DND-41 (cell line): ENCODE results near the gene KIF22.

Experiments
- ATAC-seq: fragments of 200-7000 bp; cut with Tn5 transposase; 3 replicates; pipeline ENCODE4 v1.9.1; 2021; ENCODE audit warnings: low read depth; ENCODE audit not compliant: insufficient read depth
- DNase-seq: peaks from one replicate; pipeline ENCODE4 v3.0.0-alpha.2; 2020
- H2AFZ ChIP-seq: 2 replicates; pipeline ENCODE4 v1.6.0; 2012; ENCODE audit warnings: low read depth, low read length
- H3K27ac ChIP-seq: 2 replicates; pipeline ENCODE4 v1.5.1; 2012; ENCODE audit warnings: low read length, inconsistent platforms
- H3K27me3 ChIP-seq: fragments of 200-600 bp; sonication (generic); 2 replicates; pipeline ENCODE4 v1.6.0; 2012; ENCODE audit warnings: low read length, mild to moderate bottlenecking, inconsistent platforms; ENCODE audit not compliant: insufficient read depth, poor library complexity
- H3K36me3 ChIP-seq: 2 replicates; pipeline ENCODE4 v1.5.1; 2012; ENCODE audit warnings: low read length, inconsistent platforms; ENCODE audit not compliant: insufficient read depth
- H3K4me1 ChIP-seq: 2 replicates; pipeline ENCODE4 v1.5.1; 2012; ENCODE audit warnings: mild to moderate bottlenecking, low read length; ENCODE audit not compliant: insufficient read depth
- H3K4me2 ChIP-seq: 2 replicates; pipeline ENCODE4 v1.6.0; 2012; ENCODE audit warnings: mild to moderate bottlenecking, moderate library complexity, low read length, inconsistent platforms; ENCODE audit not compliant: insufficient read depth
- H3K4me3 ChIP-seq, 2 experiments: fragments of 200-600 bp in 1 of 2; shearing (Covaris generic) in 1 of 2; 2 replicates each; pipeline ENCODE4 v1.5.1; 2012 to 2016; ENCODE audit warnings: inconsistent platforms in 2 of 2, low read length in 2 of 2, mild to moderate bottlenecking in 2 of 2, low read depth in 1 of 2, moderate library complexity in 1 of 2
- H3K79me2 ChIP-seq: 2 replicates; pipeline ENCODE4 v1.6.0; 2012; ENCODE audit warnings: low read length, inconsistent platforms; ENCODE audit not compliant: insufficient read depth
- H3K9ac ChIP-seq: 2 replicates; pipeline ENCODE4 v1.6.0; 2012; ENCODE audit warnings: low read depth, mild to moderate bottlenecking, inconsistent platforms, low read length, moderate library complexity
- H3K9me3 ChIP-seq: 2 replicates; pipeline ENCODE4 v1.5.1; 2012; ENCODE audit warnings: low read length, moderate library complexity, mild to moderate bottlenecking, inconsistent platforms; ENCODE audit not compliant: insufficient read depth, severe bottlenecking
- H4K20me1 ChIP-seq: 2 replicates; pipeline ENCODE4 v1.6.0; 2012; ENCODE audit warnings: low read length; ENCODE audit not compliant: insufficient read depth
- EZH2 ChIP-seq: IDR thresholded peaks from 3 replicates; pipeline ENCODE4 v1.6.1; 2012; ENCODE audit warnings: borderline replicate concordance, low read depth, mild to moderate bottlenecking, moderate library complexity, low read length, inconsistent platforms; ENCODE audit not compliant: severe bottlenecking
- TF ChIP-seq, protein P1 (sequence below): IDR thresholded peaks from 2 replicates; pipeline ENCODE4 v1.5.1; 2012; ENCODE audit warnings: borderline replicate concordance, low read length, moderate library complexity, mild to moderate bottlenecking; ENCODE audit not compliant: poor library complexity, severe bottlenecking; ENCODE audit errors: extremely low read depth

The KIF22 gene

DNA sequence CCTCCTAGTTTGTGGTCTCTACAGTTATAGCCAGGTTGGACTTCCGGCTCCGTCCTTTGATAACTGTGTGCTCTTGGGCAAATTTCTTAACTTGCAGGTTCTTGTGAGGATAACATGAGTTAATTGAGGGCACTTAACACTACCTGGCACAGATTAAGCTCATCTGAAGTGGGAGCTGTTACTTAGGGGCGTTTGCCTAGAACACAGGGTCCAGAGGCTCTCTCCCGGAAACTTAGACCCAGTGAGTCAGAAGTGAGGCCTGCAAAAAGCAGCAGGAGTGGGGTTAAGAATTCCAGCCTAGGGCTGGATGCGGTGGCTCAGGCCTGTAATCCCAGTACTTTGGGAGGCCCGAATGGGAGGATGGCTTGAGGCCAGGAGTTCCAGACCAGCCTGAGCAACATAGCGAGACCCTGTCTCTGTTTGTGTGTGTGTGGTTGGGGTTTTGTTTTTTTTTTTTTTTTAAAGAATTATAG, 31.1 kb downstream of the KIF22 start:
- no peaks in the 10 kb centered on the region for H3K9me3 ChIP-seq
- H3K27ac ChIP-seq: no peak overlapping the region
- no peak overlapping the region for H3K4me2 ChIP-seq
- DNase-seq (no peak), ATAC-seq (no peak)
- no peak overlapping the region for H3K9ac ChIP-seq
- H3K4me3 ChIP-seq: no peak overlapping the region
- peaks cover 32% of the 10 kb centered on the region for H3K36me3 ChIP-seq
- H4K20me1 ChIP-seq: peaks cover 31% of the 10 kb centered on the region
- peaks cover 49% of the 10 kb centered on the region for H3K4me1 ChIP-seq
- peaks cover 29% of the 10 kb centered on the region for H3K79me2 ChIP-seq
- H3K27me3 ChIP-seq: no peaks in the 10 kb centered on the region
- no peak for TF ChIP-seq EZH2
- TF ChIP-seq, protein P1, sequence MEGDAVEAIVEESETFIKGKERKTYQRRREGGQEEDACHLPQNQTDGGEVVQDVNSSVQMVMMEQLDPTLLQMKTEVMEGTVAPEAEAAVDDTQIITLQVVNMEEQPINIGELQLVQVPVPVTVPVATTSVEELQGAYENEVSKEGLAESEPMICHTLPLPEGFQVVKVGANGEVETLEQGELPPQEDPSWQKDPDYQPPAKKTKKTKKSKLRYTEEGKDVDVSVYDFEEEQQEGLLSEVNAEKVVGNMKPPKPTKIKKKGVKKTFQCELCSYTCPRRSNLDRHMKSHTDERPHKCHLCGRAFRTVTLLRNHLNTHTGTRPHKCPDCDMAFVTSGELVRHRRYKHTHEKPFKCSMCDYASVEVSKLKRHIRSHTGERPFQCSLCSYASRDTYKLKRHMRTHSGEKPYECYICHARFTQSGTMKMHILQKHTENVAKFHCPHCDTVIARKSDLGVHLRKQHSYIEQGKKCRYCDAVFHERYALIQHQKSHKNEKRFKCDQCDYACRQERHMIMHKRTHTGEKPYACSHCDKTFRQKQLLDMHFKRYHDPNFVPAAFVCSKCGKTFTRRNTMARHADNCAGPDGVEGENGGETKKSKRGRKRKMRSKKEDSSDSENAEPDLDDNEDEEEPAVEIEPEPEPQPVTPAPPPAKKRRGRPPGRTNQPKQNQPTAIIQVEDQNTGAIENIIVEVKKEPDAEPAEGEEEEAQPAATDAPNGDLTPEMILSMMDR: no peak
- no peak overlapping the region for H2AFZ ChIP-seq

DNA sequence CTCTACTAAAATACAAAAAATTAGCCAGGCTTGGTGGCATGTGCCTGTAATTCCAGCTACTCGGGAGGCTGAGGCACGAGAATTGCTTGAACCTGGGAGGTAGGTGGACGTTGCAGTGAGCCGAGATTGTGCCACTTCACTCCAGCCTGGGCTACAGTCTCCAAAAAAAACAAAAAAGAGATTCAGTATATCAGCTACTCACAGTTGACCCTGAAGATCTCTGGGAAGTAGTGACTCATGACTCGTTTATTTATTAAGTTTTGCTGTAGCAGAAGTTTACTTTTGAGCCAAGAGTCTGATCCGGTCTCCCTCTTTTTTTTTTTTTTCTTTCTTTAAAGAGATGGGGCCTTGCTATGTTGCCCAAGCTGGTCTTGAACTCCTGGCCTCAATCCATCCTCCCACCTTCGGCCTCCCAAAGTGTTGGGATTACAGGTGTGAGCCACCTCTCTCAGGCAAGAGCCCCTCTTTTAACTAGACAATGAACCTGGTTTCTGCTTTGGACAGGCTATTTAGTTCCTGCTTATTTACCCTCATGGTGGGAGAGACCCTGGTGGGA, 34.1 kb downstream of the KIF22 start:
- TF ChIP-seq EZH2: no peak
- TF ChIP-seq, protein P1: no peak
- no peak overlapping the region for H3K9ac ChIP-seq

DNA sequence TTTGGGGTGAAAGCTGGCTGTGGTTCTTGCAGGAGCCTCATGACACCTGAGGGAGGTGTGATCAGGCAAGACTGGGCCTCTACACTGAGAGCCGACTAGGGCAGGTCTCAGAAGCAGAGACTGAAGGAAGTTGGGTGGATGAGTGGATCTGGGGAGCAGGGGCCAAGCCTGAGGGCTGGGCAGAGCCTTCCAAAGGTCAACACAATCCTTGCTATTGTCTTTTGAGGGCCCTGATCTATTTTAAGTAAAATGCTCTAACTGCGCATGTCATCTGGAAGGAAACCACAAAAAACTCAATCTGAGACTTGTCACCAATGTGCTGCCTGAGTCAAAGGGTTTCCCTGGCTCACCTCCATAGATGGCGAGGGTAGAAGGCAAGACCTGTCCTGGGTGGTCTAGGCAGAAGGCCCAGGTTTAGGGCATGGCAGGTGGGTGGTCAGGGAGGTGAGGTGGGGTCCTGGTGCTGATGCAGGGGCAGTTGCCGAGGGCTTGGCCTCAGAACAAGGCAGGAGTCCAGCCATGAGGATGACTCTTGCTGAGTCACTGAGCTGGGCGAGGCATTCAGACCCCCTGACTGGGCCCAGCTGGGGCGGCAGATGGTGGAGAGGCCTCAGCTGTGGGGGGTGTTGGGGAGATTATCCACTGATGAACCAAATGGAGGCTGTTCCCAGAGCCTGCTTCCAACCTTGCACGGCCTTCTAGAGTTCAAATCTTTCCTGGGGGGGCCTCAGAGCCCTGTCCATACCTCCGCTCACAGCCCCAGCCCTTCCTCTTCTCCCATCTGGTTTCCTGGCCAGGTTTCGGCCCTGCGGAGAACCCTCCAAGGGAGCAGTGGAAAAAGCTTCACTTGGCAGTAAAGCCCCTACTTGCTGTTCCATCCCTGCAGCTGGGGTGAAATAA, 34.8 kb downstream of the KIF22 start:
- peaks cover 6% of the 10 kb centered on the region; the same call in 1 of the 2 replicates for H3K36me3 ChIP-seq
- H3K27ac ChIP-seq: no peak overlapping the region
- H4K20me1 ChIP-seq: peaks cover 12% of the 10 kb centered on the region
- DNase-seq (no peak), ATAC-seq (no peak)
- no peaks in the 10 kb centered on the region for H3K27me3 ChIP-seq
- TF ChIP-seq, protein P1: no peak
- no peak for TF ChIP-seq EZH2
- H3K4me1 ChIP-seq: peaks cover 27% of the 10 kb centered on the region
- no peak overlapping the region for H3K4me2 ChIP-seq
- H3K79me2 ChIP-seq: no peaks in the 10 kb centered on the region
- H3K4me3 ChIP-seq: no peak overlapping the region
- H3K9ac ChIP-seq: no peak overlapping the region
- no peaks in the 10 kb centered on the region for H3K9me3 ChIP-seq
- no peak overlapping the region for H2AFZ ChIP-seq

More for the DNA sequence above, 34.1 kb downstream of the KIF22 start:
- peaks cover 34% of the 10 kb centered on the region for H3K4me1 ChIP-seq
- ATAC-seq (no peak), DNase-seq (no peak)
- no peaks in the 10 kb centered on the region for H3K9me3 ChIP-seq
- no peak overlapping the region for H3K4me3 ChIP-seq
- H3K27ac ChIP-seq: no peak overlapping the region
- H3K4me2 ChIP-seq: no peak overlapping the region
- no peak overlapping the region for H2AFZ ChIP-seq
- H3K27me3 ChIP-seq: no peaks in the 10 kb centered on the region
- peaks cover 14% of the 10 kb centered on the region for H3K36me3 ChIP-seq
- H4K20me1 ChIP-seq: peaks cover 18% of the 10 kb centered on the region
- H3K79me2 ChIP-seq: 0 out of 2 replicates have a peak, but pooled peaks cover 1% of the 10 kb centered on the region
